ENCODE data around the gene COL6A2.
A peak's percentile ranks its signal among the peaks of the same experiment; 100 is the strongest.

The COL6A2 gene

DNA sequence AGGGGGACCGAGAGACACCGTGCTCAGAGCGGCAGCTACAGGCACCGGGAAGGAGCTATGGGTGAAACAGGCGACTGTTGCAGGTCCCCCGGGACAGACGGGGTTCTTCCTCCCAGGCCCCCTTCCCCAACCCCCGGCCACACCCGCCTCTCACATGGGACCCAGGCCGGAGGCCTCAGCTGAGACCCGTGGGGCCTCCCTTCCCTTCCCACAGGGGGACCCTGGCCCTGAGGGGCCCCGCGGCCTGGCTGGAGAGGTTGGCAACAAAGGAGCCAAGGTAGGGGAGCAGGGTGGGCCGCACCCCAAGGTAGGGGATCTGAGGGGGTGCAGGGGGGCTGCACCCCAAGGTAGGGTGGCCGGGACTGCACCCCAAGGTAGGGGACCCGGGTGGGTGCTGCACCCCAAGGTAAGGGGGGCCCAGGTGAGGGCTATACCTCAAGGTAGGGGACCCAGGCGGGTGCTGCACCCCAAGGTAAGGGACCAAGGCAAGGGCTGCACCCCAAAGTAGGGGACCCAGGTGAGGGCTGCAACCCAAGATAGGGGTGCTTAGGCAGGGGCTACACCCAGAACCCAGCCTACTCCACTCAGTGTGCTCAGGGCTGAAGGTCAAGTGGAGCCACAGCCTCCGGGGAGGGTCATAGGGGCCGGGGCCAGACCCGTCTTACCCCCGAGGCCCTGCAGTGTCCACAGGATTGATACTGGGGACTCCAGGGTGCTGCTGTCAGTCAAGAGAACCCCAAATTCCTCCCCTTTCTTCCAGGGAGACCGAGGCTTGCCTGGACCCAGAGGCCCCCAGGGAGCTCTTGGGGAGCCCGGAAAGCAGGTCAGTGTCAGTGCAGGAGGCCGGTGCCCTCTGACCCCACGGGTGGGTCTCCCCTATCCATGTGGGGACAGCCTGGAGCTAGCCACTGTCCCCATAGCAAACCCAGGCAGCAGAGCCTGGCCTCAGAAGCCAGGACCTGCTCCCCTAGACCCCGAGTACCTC, 22.7 kb downstream of the COL6A2 start:
- Histone ChIP-seq H3K36me3 (ENCODE audit: insufficient read depth, low read length) (peaks cover 99% of the 10 kb centered on the region), H3K4me3 (ENCODE audit: low read depth in 1 of 2, low read length in 2 of 2) (no peak overlapping the region), H3K9me3 (ENCODE audit: low read length) (no peaks in the 10 kb centered on the region)

DNA sequence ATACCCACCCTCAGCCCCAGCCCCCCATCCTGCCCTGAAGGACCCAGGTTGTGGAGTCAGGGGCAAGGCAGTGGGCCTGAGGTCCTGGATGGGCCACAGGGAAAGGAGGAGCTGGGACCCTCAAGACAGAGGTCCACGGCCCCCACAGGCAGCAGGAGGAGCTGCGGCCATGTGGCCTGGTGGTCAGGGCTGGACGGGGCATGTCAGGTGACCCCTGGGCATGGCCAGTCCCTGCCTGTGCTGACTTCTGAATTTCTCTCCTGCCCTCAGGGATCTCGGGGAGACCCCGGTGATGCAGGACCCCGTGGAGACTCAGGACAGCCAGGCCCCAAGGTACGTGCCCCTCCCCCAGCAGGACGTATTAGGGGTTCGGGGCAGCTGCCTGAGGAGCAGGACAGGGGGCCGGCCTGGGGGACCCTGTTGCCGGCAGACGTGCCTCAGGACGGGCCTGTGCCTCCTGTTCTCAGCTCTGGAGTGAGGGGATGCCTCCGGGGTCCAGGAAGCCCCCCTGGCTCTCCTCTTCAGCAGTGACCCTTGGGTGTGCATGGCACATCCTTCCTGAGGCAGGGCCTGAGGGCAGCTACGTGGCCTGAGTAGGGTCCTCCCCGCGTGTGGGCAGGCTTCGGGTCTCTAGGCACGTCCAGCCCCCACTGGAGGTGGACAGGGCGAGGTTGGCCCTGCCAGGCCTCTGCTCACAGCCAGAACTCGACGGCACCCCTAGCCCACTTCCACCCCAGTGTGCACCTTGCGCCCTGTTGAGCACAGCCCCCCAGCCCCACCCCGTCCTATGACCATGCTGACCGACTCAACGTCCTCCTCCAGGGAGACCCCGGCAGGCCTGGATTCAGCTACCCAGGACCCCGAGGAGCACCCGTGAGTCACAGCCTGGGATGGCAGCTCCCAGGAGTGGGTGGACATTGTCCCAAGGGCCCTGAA, 23.6 kb downstream of the COL6A2 start:
- H3K27ac ChIP-seq (ENCODE audit: low read depth, low read length): no peak overlapping the region
- no peak overlapping the region for H3K9ac ChIP-seq (ENCODE audit: low read length)
- H3K36me3 ChIP-seq (ENCODE audit: insufficient read depth, low read length): peaks cover 95% of the 10 kb centered on the region
- no peaks in the 10 kb centered on the region for H3K9me3 ChIP-seq (ENCODE audit: low read length)
- no peaks in the 10 kb centered on the region for H3K27me3 ChIP-seq (ENCODE audit: control insufficient read depth in 1 of 2, insufficient read depth in 2 of 2, low read length in 2 of 2)
- no peaks in the 10 kb centered on the region for H3K4me1 ChIP-seq (ENCODE audit: insufficient read depth, low read length)
- H3K4me3 ChIP-seq (ENCODE audit: low read depth in 1 of 2, low read length in 2 of 2): no peak overlapping the region

More for the DNA sequence above, 22.7 kb downstream of the COL6A2 start:
- no peaks in the 10 kb centered on the region for H3K27me3 ChIP-seq (ENCODE audit: control insufficient read depth in 1 of 2, insufficient read depth in 2 of 2, low read length in 2 of 2)
- H3K9ac ChIP-seq (ENCODE audit: low read length): no peak overlapping the region
- peak overlapping the region; percentile 34 for H3K27ac ChIP-seq (ENCODE audit: low read depth, low read length)
- no peaks in the 10 kb centered on the region for H3K4me1 ChIP-seq (ENCODE audit: insufficient read depth, low read length)

DNA sequence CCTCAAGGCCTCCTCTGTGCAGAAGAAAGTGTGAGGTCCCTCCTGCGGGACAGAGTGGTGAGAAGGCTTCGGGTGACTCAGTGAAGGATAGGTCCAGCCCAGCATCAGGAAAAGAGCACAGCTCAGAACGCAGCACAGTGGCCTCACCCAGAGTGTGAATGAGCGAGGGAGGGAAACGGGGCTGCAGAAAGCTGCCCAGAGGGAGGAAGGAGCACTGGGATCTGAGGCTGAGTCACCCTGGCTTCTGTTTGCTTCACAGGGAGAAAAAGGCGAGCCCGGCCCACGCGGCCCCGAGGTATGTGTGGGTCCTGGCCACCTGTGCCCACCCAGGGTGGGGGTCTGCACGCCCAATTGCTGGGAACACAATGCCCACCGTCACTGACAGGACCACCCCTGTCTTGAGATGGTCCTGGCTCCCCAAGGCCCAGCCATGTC, 24.3 kb downstream of the COL6A2 start:
- no peak overlapping the region for H3K9ac ChIP-seq (ENCODE audit: low read length)
- no peak overlapping the region for H3K27ac ChIP-seq (ENCODE audit: low read depth, low read length)
- H3K4me1 ChIP-seq (ENCODE audit: insufficient read depth, low read length): no peaks in the 10 kb centered on the region
- no peak overlapping the region for H3K4me3 ChIP-seq (ENCODE audit: low read depth in 1 of 2, low read length in 2 of 2)
- peaks cover 88% of the 10 kb centered on the region for H3K36me3 ChIP-seq (ENCODE audit: insufficient read depth, low read length)
- H3K27me3 ChIP-seq (ENCODE audit: control insufficient read depth in 1 of 2, insufficient read depth in 2 of 2, low read length in 2 of 2): no peaks in the 10 kb centered on the region
- H3K9me3 ChIP-seq (ENCODE audit: low read length): no peaks in the 10 kb centered on the region

DNA sequence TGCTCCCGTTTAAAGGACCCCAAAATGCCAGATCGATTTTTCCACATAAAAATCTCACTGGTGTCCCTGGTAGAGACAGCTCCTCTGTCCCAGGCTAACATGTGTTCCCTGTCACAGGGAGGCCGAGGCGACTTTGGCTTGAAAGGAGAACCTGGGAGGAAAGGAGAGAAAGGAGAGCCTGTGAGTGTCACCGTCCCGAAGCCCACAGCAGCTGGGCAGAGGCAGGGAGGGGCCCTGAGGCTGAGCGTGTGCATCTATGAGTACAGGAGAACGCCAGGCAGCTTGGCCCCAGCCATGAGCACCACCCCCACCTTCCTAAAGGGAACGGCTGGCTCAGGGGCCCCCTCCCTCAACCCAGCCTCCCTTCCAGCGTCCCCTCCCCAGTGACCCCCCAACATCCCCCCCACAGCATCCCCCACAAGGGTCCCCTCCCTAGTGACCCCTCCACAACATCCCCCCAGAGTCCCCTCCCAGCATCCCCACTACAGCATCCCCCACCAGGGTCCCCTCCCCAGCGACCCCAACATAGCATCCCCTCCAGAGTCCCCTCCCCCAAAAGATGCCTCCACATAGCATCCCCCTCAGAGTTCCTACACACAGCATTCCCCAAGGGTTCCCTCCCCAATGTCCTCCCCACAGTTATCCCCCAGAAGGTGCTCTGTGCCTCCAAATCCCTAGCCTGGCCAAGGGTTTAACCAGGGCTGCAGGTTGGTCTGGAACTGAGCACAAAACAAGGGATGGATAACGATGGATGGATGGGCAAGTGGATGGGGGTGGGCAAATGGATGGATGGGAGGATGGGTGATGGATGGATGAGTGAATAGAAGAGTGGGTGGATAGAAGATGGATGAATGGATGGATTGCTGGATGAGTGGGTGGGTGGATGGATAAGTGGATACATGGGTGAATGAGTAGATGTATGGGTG, 25.1 kb downstream of the COL6A2 start:
- Histone ChIP-seq H3K27me3 (ENCODE audit: control insufficient read depth in 1 of 2, insufficient read depth in 2 of 2, low read length in 2 of 2) (no peaks in the 10 kb centered on the region), H3K4me3 (ENCODE audit: low read depth in 1 of 2, low read length in 2 of 2) (no peak overlapping the region), H3K9me3 (ENCODE audit: low read length) (no peaks in the 10 kb centered on the region), H3K27ac (ENCODE audit: low read depth, low read length) (no peak overlapping the region), H3K4me1 (ENCODE audit: insufficient read depth, low read length) (no peaks in the 10 kb centered on the region), H3K9ac (ENCODE audit: low read length) (no peak overlapping the region), H3K36me3 (ENCODE audit: insufficient read depth, low read length) (peaks cover 87% of the 10 kb centered on the region)

DNA sequence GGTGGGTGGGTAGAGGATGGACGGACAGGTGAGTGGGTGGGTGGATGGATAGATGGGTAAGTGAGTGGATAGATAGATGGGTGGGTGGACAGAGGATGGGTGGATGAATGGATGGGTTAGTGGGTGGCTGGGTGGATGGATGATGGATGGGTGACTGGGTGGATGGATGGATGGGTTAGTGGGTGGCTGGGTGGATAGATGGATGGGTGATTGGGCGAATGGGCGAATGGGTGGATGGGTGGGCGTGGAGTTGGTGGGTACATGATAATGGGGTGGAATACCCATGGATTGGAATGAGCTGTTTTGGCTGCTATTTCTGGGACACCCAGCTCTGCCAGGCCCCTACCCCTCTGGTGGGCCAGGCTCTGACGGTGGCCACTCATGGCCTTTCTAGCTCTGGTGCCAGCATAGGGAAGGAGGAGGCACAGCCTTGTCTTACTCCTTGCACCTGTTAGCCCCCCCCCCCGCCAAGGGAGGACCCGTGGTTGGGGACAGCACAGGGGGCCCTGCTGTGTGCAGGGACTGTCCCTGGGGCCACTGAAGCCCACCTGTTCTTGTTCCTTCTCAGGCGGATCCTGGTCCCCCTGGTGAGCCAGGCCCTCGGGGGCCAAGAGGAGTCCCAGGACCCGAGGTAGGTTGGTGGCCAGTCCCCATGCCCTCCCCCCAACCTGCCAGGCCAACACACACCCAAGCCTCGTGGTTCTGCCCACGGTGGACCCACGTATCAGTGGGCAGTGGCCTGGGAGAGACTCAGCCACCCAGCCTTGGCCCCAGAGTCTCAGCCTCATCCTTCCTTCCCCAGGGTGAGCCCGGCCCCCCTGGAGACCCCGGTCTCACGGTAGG, 26.4 kb downstream of the COL6A2 start:
- peaks cover 79% of the 10 kb centered on the region for H3K36me3 ChIP-seq (ENCODE audit: insufficient read depth, low read length)
- H3K9ac ChIP-seq (ENCODE audit: low read length): no peak overlapping the region
- no peaks in the 10 kb centered on the region for H3K27me3 ChIP-seq (ENCODE audit: control insufficient read depth in 1 of 2, insufficient read depth in 2 of 2, low read length in 2 of 2)
- H3K9me3 ChIP-seq (ENCODE audit: low read length): no peaks in the 10 kb centered on the region
- no peak overlapping the region for H3K27ac ChIP-seq (ENCODE audit: low read depth, low read length)
- no peak overlapping the region for H3K4me3 ChIP-seq (ENCODE audit: low read depth in 1 of 2, low read length in 2 of 2)
- H3K4me1 ChIP-seq (ENCODE audit: insufficient read depth, low read length): no peaks in the 10 kb centered on the region

DNA sequence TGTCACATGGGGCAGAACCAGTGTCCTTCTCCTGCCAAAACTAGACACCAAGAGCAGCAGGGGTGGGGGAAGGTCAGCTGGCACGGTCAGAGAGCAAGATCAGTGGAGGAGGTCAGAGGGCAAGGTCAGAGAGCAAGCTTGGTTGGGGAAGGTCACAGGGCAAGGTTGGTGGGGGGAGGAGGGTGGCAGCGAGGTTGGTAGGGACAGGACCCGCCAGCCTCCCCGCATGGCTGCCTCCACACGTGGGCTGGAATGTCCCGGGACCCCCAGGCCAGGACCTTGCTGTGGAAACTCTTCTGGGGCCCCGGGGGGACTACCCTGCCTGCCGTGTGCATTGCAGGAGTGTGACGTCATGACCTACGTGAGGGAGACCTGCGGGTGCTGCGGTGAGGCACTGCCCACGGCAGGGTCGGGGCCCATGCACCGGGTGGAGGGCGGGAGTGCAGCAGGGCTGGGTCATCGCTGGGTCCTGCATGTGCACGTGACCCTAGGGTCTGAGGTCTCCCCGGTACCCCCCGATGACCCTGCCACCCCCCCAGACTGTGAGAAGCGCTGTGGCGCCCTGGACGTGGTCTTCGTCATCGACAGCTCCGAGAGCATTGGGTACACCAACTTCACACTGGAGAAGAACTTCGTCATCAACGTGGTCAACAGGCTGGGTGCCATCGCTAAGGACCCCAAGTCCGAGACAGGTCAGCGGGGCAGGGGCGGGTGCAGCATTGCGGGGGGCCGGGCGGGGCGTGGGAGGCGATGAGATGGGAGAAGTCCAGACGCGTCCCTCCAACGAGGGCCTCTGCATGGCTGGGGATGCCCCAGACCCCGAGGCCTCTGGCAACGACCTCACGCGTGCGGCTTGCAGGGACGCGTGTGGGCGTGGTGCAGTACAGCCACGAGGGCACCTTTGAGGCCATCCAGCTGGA, 27.3 kb downstream of the COL6A2 start:
- Histone ChIP-seq H3K27ac (ENCODE audit: low read depth, low read length) (no peak overlapping the region), H3K9me3 (ENCODE audit: low read length) (no peaks in the 10 kb centered on the region), H3K4me1 (ENCODE audit: insufficient read depth, low read length) (no peaks in the 10 kb centered on the region), H3K27me3 (ENCODE audit: control insufficient read depth in 1 of 2, insufficient read depth in 2 of 2, low read length in 2 of 2) (no peaks in the 10 kb centered on the region), H3K9ac (ENCODE audit: low read length) (no peak overlapping the region), H3K36me3 (ENCODE audit: insufficient read depth, low read length) (peaks cover 71% of the 10 kb centered on the region), H3K4me3 (ENCODE audit: low read depth in 1 of 2, low read length in 2 of 2) (no peak overlapping the region)

DNA sequence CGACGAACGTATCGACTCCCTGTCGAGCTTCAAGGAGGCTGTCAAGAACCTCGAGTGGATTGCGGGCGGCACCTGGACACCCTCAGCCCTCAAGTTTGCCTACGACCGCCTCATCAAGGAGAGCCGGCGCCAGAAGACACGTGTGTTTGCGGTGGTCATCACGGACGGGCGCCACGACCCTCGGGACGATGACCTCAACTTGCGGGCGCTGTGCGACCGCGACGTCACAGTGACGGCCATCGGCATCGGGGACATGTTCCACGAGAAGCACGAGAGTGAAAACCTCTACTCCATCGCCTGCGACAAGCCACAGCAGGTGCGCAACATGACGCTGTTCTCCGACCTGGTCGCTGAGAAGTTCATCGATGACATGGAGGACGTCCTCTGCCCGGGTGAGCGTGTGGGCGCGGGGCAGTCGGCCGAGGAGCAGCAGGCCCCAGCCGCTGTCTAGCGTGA, 28.0 kb downstream of the COL6A2 start:
- Histone ChIP-seq H3K27me3 (ENCODE audit: control insufficient read depth in 1 of 2, insufficient read depth in 2 of 2, low read length in 2 of 2) (no peaks in the 10 kb centered on the region), H3K4me3 (ENCODE audit: low read depth in 1 of 2, low read length in 2 of 2) (no peak overlapping the region), H3K9me3 (ENCODE audit: low read length) (no peaks in the 10 kb centered on the region), H3K27ac (ENCODE audit: low read depth, low read length) (no peak overlapping the region), H3K36me3 (ENCODE audit: insufficient read depth, low read length) (peaks cover 64% of the 10 kb centered on the region), H3K4me1 (ENCODE audit: insufficient read depth, low read length) (no peaks in the 10 kb centered on the region), H3K9ac (ENCODE audit: low read length) (no peak overlapping the region)

DNA sequence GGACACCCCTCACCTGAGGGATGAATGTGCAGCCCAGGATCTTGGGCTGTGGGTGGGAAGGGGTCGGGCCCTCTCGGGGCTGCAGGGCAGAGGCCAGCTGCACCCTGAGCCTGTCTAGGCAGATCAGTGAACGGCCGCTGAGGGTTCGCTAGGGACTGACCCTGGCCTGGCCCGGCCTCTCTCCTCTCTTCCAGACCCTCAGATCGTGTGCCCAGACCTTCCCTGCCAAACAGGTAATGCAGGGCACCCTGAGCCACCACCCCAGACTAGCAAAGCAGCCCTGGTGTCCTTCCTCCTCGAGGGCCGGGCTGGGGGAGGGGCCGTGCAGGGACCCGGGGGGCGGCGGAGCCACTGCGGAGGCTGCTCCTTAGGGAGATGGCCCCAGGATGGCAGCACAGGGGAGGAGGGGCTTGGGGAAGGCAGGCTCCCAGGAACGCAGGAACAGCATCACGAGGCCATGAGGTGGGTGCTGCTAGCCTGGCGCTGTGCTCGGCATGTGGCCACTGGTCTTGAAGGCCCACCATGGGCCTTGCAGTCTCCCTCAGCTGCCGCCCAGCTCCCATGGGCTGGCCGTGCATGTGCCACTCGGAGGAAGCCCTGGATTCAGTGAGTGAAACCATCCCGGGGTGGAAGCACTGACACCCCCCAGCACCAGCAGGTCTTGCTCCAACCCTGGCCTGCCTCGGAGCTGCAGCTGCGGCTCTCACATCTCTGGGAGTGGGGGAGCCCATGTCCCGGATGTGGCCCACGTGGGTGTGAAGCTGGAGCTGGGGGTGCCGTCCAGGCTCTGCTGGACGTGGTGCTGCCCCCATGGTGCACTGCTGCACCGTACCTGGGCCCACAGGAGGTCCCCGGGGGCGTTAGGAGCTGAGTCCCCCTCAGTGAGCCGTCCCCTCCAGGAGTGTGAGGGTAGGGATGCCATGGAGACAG, 28.7 kb downstream of the COL6A2 start:
- no peak overlapping the region for H3K4me3 ChIP-seq (ENCODE audit: low read depth in 1 of 2, low read length in 2 of 2)
- H3K9me3 ChIP-seq (ENCODE audit: low read length): no peaks in the 10 kb centered on the region
- H3K9ac ChIP-seq (ENCODE audit: low read length): no peak overlapping the region
- no peaks in the 10 kb centered on the region for H3K27me3 ChIP-seq (ENCODE audit: control insufficient read depth in 1 of 2, insufficient read depth in 2 of 2, low read length in 2 of 2)
- no peaks in the 10 kb centered on the region for H3K4me1 ChIP-seq (ENCODE audit: insufficient read depth, low read length)
- H3K27ac ChIP-seq (ENCODE audit: low read depth, low read length): no peak overlapping the region
- H3K36me3 ChIP-seq (ENCODE audit: insufficient read depth, low read length): peaks cover 57% of the 10 kb centered on the region

Measured in muscle layer of colon (tissue), 2 donors.